Measurements from ENCODE around the gene PKHD1. TPM values are rescaled to one million over a fixed set of nuclear protein-coding genes. Genes with fewer than 3 reads are reported as not detected.

PKHD1 gene
- total and polyA plus RNA-seq, 2 of the 8 experiments (the other 6 are each of a cell fraction or from before 2014, with no cell fraction given): 0.06 to 0.09 TPM

GRCh38 chr6:52024451-52025068, 62.9 kb downstream of the PKHD1 start:
- Histone ChIP-seq H3K9ac (replicated peaks in 1 of 4; ENCODE audit: extremely low read depth in 1 of 4, low read depth in 3 of 4, low read length in 3 of 4) (no peak overlapping the region), H3K4ac (replicated peaks; ENCODE audit: insufficient read length, low read depth, low read length) (no peak overlapping the region), H3K4me3 (ENCODE audit: extremely low read depth in 1 of 4, insufficient read depth in 2 of 4, low read depth in 3 of 4, low read length in 4 of 4) (no peak overlapping the region), H3K9me3 (ENCODE audit: insufficient read depth in 2 of 2, low read depth in 1 of 2, low read length in 1 of 2) (no peaks in the 10 kb centered on the region), H2BK20ac (ENCODE audit: low read length) (no peak overlapping the region), H3K27ac (ENCODE audit: low read depth, low read length) (no peak overlapping the region), H2BK5ac (ENCODE audit: low read depth, low read length) (no peak overlapping the region), H2BK15ac (ENCODE audit: low read length) (no peak overlapping the region), H4K91ac (replicated peaks; ENCODE audit: insufficient read length, low read length) (no peak overlapping the region), H3K36me3 (ENCODE audit: control insufficient read depth in 2 of 4, insufficient read depth in 4 of 4, low read length in 3 of 4) (no peaks in the 10 kb centered on the region), H3K23ac (ENCODE audit: insufficient read length) (no peak overlapping the region), H3K4me2 (ENCODE audit: insufficient read depth in 1 of 2, low read depth in 2 of 2, low read length in 2 of 2) (no peak overlapping the region), H2AFZ (ENCODE audit: low read length) (no peak overlapping the region), H3K4me1 (replicated peaks in 1 of 4; ENCODE audit: control insufficient read depth in 3 of 4, insufficient read depth in 4 of 4, low read length in 3 of 4) (peaks cover 0 to 3% (median 0%) of the 10 kb centered on the region in 4 experiments; a peak in 2 of 7 replicates), H4K5ac (ENCODE audit: insufficient read length, low read depth, low read length) (no peak overlapping the region), H3K23me2 (ENCODE audit: low read depth, low read length) (no peaks in the 10 kb centered on the region), H4K20me1 (replicated peaks in 1 of 2; ENCODE audit: control insufficient read depth in 1 of 2, insufficient read depth in 2 of 2, low read length in 2 of 2) (no peaks in the 10 kb centered on the region), H2AK5ac (ENCODE audit: low read depth, low read length) (no peak overlapping the region), H3K79me1 (ENCODE audit: low read depth, low read length) (no peaks in the 10 kb centered on the region), H3K79me2 (ENCODE audit: control insufficient read depth in 1 of 2, insufficient read depth in 2 of 2, low read length in 2 of 2) (no peaks in the 10 kb centered on the region), H3K56ac (replicated peaks; ENCODE audit: insufficient read length, low read depth, low read length) (no peak overlapping the region), H4K8ac (ENCODE audit: extremely low read depth, insufficient read depth, low read length) (no peak overlapping the region), H3K18ac (ENCODE audit: extremely low read depth, low read length) (no peak overlapping the region), H2BK120ac (replicated peaks; ENCODE audit: low read depth, low read length) (no peak overlapping the region), H3K14ac (ENCODE audit: insufficient read length) (no peak overlapping the region), H2BK12ac (ENCODE audit: low read depth, low read length) (no peak overlapping the region), H3K27me3 (replicated peaks in 1 of 4; ENCODE audit: control insufficient read depth in 3 of 4, extremely low read depth in 1 of 4, insufficient read depth in 3 of 4, low read length in 3 of 4) (no peaks in the 10 kb centered on the region)
- POLR2A ChIA-PET (ENCODE audit: partially characterized antibody): no interaction called here
- FAIRE-seq (no peak), DNase-seq (ENCODE audit: low read depth in 1 of 2, low spot score in 2 of 2) (no peak)
- WGBS, 2 experiments (ENCODE audit: extremely low coverage in 1 of 2, insufficient coverage in 1 of 2, insufficient read length in 1 of 2, insufficient replicate concordance in 2 of 2, low coverage in 1 of 2, low lambda C conversion rate in 2 of 2, missing lambda C conversion rate in 1 of 2): 92% methylated on average over 12 of the region's 12 CpGs; no CpG with 5 or more reads in 1 of the 2 experiments
- CTCF ChIA-PET (ENCODE audit: partially characterized antibody): interaction anchor here (1.0 to 3.0 kb wide), 2 partner anchors 11 to 25 kb away, joined by 3 to 10 read pairs; no protein-coding TSS in a partner anchor
- TF ChIP-seq CBX8 (IDR thresholded peaks at IDR 0.05; ENCODE audit: borderline replicate concordance, low read depth, low read length) (no peak), TAF1 (IDR thresholded peaks at IDR 0.05; ENCODE audit: low read depth, low read length) (no peak)

Data from H1 (cell line).